T-cell (primary cell): Measurements from ENCODE around the gene CELF2. TPM values are rescaled to one million over a fixed set of nuclear protein-coding genes. Genes with fewer than 3 reads are reported as not detected.
A peak's percentile ranks its signal among the peaks of the same experiment; 100 is the strongest.

Experiments
- ATAC-seq, 4 experiments: fragments of 200-7000 bp in 3 of 4; fragments of 150-1000 bp in 1 of 4; cut with Tn5 transposase; replicated peaks in 1 of 4; 1 replicate in 3 of 4; 2 replicates in 1 of 4; pipeline ENCODE4 v1.10.0; 2021; ENCODE audit warnings: moderate library complexity in 3 of 4, mild to moderate bottlenecking in 2 of 4, moderate number of reproducible peaks in 1 of 4
- CTCF ChIA-PET, 2 donors: fragments of 300-600 bp; sonication (Branson Sonifier 250); formaldehyde crosslinking; loops; one replicate each; lab custom pipeline; 2022; ENCODE audit warnings: antibody characterized with exemption in 2 of 2; lab: Charles Lee
- POLR2A ChIA-PET, 2 donors: fragments of 300-600 bp; sonication (Branson Sonifier 250); formaldehyde crosslinking; loops; one replicate each; lab custom pipeline; 2022; ENCODE audit warnings: antibody characterized with exemption in 2 of 2; lab: Charles Lee
- DNase-seq, 35 experiments: peaks; one replicate each; pipeline versions ENCODE4 v3.0.0 to v3.0.0-alpha.2; 2013 to 2023
- H3K27ac ChIP-seq: one replicate; pipeline ENCODE4 v1.5.1; 2013; ENCODE audit warnings: low read length
- H3K27me3 ChIP-seq, 2 experiments: replicated peaks in 1 of 2; 1 replicate in 1 of 2; 2 replicates in 1 of 2; pipeline versions ENCODE4 v1.6.1 to v1.7.0; 2013; ENCODE audit warnings: low read length in 1 of 2, mixed read lengths in 1 of 2; ENCODE audit not compliant: control insufficient read depth in 2 of 2, insufficient read depth in 2 of 2; ENCODE audit errors: extremely low read depth in 1 of 2
- H3K36me3 ChIP-seq, 2 donors: 1 replicate in 1 of 2; 2 replicates in 1 of 2; pipeline versions ENCODE4 v1.6.1 to v1.7.0; 2013; ENCODE audit warnings: low read length in 1 of 2; ENCODE audit not compliant: control insufficient read depth in 2 of 2, insufficient read depth in 1 of 2; ENCODE audit errors: extremely low read depth in 1 of 2
- H3K4me1 ChIP-seq, 2 experiments: 1 replicate in 1 of 2; 2 replicates in 1 of 2; pipeline versions ENCODE4 v1.6.1 to v1.7.0; 2013; ENCODE audit warnings: low read length in 2 of 2, mixed read lengths in 1 of 2; ENCODE audit not compliant: insufficient read depth in 2 of 2, control insufficient read depth in 1 of 2; ENCODE audit errors: extremely low read depth in 1 of 2
- H3K4me3 ChIP-seq, 2 donors: 1 replicate in 1 of 2; 2 replicates in 1 of 2; pipeline versions ENCODE4 v1.5.1 to v1.7.0; 2013; ENCODE audit warnings: mild to moderate bottlenecking in 2 of 2, low read length in 1 of 2, moderate library complexity in 1 of 2; ENCODE audit not compliant: control insufficient read depth in 1 of 2; ENCODE audit errors: extremely low read depth in 1 of 2
- H3K9me3 ChIP-seq: 2 replicates; pipeline ENCODE4 v1.7.0; 2013
- H3K27ac Mint-ChIP-seq, 2 donors: one replicate each; pipeline ENCODE4 v1.8.0; 2020 to 2021; ENCODE audit warnings: mild to moderate bottlenecking in 2 of 2, mixed read lengths in 2 of 2
- H3K27me3 Mint-ChIP-seq, 2 donors: one replicate each; pipeline ENCODE4 v1.8.0; 2021 to 2022; ENCODE audit warnings: mixed read lengths in 2 of 2
- H3K36me3 Mint-ChIP-seq: one replicate; pipeline ENCODE4 v1.8.0; 2021; ENCODE audit warnings: mixed read lengths
- H3K4me1 Mint-ChIP-seq, 3 donors: one replicate each; pipeline ENCODE4 v1.8.0; 2020 to 2022; ENCODE audit warnings: mixed read lengths in 3 of 3, mild to moderate bottlenecking in 1 of 3
- H3K4me3 Mint-ChIP-seq, 3 donors: one replicate each; pipeline ENCODE4 v1.8.0; 2020 to 2022; ENCODE audit warnings: mild to moderate bottlenecking in 3 of 3, mixed read lengths in 3 of 3, moderate library complexity in 3 of 3
- H3K9me3 Mint-ChIP-seq, 3 donors: one replicate each; pipeline ENCODE4 v1.8.0; 2020 to 2022; ENCODE audit warnings: mixed read lengths in 3 of 3
- WGBS: methylation state at CpG from one replicate; pipeline ENCODE4 v1.1.5; 2013; ENCODE audit warnings: missing lambda C conversion rate; ENCODE audit not compliant: insufficient coverage; 5-methylcytosine and 5-hydroxymethylcytosine counted together
- total RNA-seq, 35 experiments: library from RNA in 6 of 35; stranded (reverse) in 6 of 35; fragments of 120-200 nt in 1 of 35; gene quantifications; one replicate each; pipeline versions ENCODE4 v1.2.1 to v1.2.4 and lab custom pipeline; 2013 to 2026

Gene CELF2
- total RNA-seq, 5 donors from 2014 or later (not counting 1 experiment from before 2014, with no cell fraction given) = 149 to 225 (median 166) TPM

DNA sequence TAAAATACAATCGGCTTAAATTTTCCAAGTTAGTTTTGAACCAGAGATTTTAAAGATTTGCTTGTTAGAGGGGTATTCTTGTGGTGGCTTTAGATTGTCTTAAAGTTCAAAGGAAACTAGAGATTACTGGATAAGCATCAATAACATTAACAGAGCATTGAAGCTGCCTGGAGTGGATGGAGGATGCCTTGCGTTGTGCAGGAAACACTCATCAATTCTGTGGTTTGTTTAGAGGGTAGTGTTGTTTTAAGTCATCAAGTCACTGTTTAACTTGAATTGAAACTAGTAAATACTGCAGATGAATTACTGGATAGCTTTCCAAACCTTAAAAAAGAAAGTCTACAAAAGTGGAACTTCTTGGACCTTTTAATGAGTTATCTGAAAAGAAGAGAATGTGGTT is 218.6 kb downstream of the CELF2 start:
- peak overlapping the region; percentile 74 to 79 for H3K27ac Mint-ChIP-seq
- Histone ChIP-seq H3K4me1 (peaks cover 24 to 62% of the 10 kb centered on the region in 2 experiments), H3K9me3 (no peaks in the 10 kb centered on the region), H3K4me3 (no peak overlapping the region), H3K27me3 (no peaks in the 10 kb centered on the region), H3K27ac (peak overlapping the region; percentile 56), H3K36me3 (peaks cover 0 to 41% of the 10 kb centered on the region in 2 donors)
- ATAC-seq (peak; percentile 48 to 83 (median 72)), DNase-seq (peak in 10 of 35 experiments; percentile 20 to 64 (median 27))
- no peaks in the 10 kb centered on the region for H3K27me3 Mint-ChIP-seq
- ChIA-PET CTCF (interaction anchor here in 1 of 2 donors (0.7 to 1.4 kb wide), 5 partner anchors 16 to 214 kb away, joined by 3 read pairs; no protein-coding TSS in a partner anchor), POLR2A (interaction anchor here (0.6 to 1.4 kb wide), 5 partner anchors 19 to 92 kb away, joined by 3 to 9 read pairs (median 3); no protein-coding TSS in a partner anchor)
- H3K4me3 Mint-ChIP-seq = peak overlapping the region; percentile 35 to 55 (median 45)
- peaks cover 44% of the 10 kb centered on the region for H3K36me3 Mint-ChIP-seq
- peaks cover 70 to 95% (median 92%) of the 10 kb centered on the region in 3 donors for H3K4me1 Mint-ChIP-seq
- no CpG with 5 or more reads among the region's 2 CpGs for WGBS
- H3K9me3 Mint-ChIP-seq = no peaks in the 10 kb centered on the region

GRCh38 chr10:11237571-11237970 is 219.9 kb downstream of the CELF2 start:
- H3K36me3 ChIP-seq = peaks cover 0 to 43% of the 10 kb centered on the region in 2 donors
- peak overlapping the region; percentile 56 for H3K27ac ChIP-seq
- WGBS = 33% methylated on average over 1 of the region's 7 CpGs
- no peaks in the 10 kb centered on the region for H3K27me3 ChIP-seq
- H3K4me3 ChIP-seq = no peak overlapping the region
- ChIA-PET CTCF (interaction anchor here in 1 of 2 donors (1.0 kb wide), 1 partner anchor 20 kb away, joined by 3 read pairs; no protein-coding TSS in a partner anchor), POLR2A (interaction anchor here in 1 of 2 donors (1.0 to 1.1 kb wide), 2 partner anchors 8 to 20 kb away, joined by 4 to 11 read pairs; no protein-coding TSS in a partner anchor)
- Mint-ChIP-seq H3K9me3 (no peaks in the 10 kb centered on the region), H3K27me3 (no peaks in the 10 kb centered on the region), H3K27ac (peak overlapping the region; percentile 74 to 79), H3K36me3 (peaks cover 36% of the 10 kb centered on the region), H3K4me1 (peaks cover 58 to 96% (median 94%) of the 10 kb centered on the region in 3 donors), H3K4me3 (peak overlapping the region; percentile 40 to 55 (median 45))
- ATAC-seq = peak in 2 of 4 experiments; percentile 13 to 27
- H3K9me3 ChIP-seq = no peaks in the 10 kb centered on the region
- peak in 24 of 35 experiments; percentile 18 to 60 (median 43) for DNase-seq
- peaks cover 22 to 67% of the 10 kb centered on the region in 2 experiments for H3K4me1 ChIP-seq

DNA sequence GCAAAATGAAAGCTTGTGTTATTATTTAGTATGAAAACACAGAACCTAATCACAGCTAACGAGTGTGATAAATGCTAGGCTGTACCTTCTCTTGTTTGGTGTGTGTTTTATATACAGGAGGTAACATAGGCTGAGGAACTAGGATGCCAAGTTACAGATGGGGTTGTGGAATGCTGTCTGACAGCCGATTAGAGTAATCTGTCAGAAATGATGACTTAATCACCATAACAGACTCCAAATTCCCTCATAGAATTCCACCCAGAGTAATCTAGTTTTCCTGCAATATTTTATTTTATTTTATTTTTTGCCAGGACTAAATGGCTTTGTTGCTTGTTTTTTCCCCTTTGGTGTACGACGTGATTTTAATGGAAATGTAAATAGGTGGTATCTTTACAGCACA is 221.2 kb downstream of the CELF2 start:
- no peaks in the 10 kb centered on the region for H3K27me3 Mint-ChIP-seq
- WGBS = no CpG with 5 or more reads among the region's 4 CpGs
- Histone ChIP-seq H3K27ac (no peak overlapping the region), H3K4me3 (no peak overlapping the region), H3K9me3 (no peaks in the 10 kb centered on the region), H3K4me1 (peaks cover 28 to 67% of the 10 kb centered on the region in 2 experiments), H3K36me3 (peaks cover 0 to 41% of the 10 kb centered on the region in 2 donors), H3K27me3 (no peaks in the 10 kb centered on the region)
- CTCF ChIA-PET = interaction anchor here in 1 of 2 donors (0.8 to 0.9 kb wide), 2 partner anchors 10 to 94 kb away, joined by 3 to 10 read pairs; no protein-coding TSS in a partner anchor
- H3K9me3 Mint-ChIP-seq = no peaks in the 10 kb centered on the region
- peaks cover 29% of the 10 kb centered on the region for H3K36me3 Mint-ChIP-seq
- ATAC-seq (no peak), DNase-seq (no peak)
- POLR2A ChIA-PET = interaction anchor here (1.0 kb wide), 2 partner anchors 12 to 13 kb away, joined by 3 to 4 read pairs; no protein-coding TSS in a partner anchor
- peaks cover 45 to 96% (median 94%) of the 10 kb centered on the region in 3 donors for H3K4me1 Mint-ChIP-seq
- H3K4me3 Mint-ChIP-seq = peak overlapping the region in 1 of 3 donors; percentile 17
- peak overlapping the region in 1 of 2 donors; percentile 59 for H3K27ac Mint-ChIP-seq

GRCh38 chr10:11240641-11241040 is 223.0 kb downstream of the CELF2 start:
- no peak overlapping the region for H3K4me3 Mint-ChIP-seq
- ChIA-PET POLR2A (interaction anchor here in 1 of 2 donors (0.6 kb wide), 1 partner anchor 18 kb away, joined by 6 read pairs; no protein-coding TSS in a partner anchor), CTCF (interaction anchor here (0.6 to 1.1 kb wide), 2 partner anchors 128 to 191 kb away, joined by 3 read pairs; no protein-coding TSS in a partner anchor)
- no peak overlapping the region for H3K4me3 ChIP-seq
- no peaks in the 10 kb centered on the region for H3K27me3 Mint-ChIP-seq
- no peak overlapping the region for H3K27ac ChIP-seq
- H3K4me1 Mint-ChIP-seq = peaks cover 29 to 83% (median 80%) of the 10 kb centered on the region in 3 donors
- H3K4me1 ChIP-seq = peaks cover 30 to 71% of the 10 kb centered on the region in 2 experiments
- peaks cover 21% of the 10 kb centered on the region for H3K36me3 Mint-ChIP-seq
- no peaks in the 10 kb centered on the region for H3K9me3 Mint-ChIP-seq
- peaks cover 0 to 50% of the 10 kb centered on the region in 2 donors for H3K36me3 ChIP-seq
- DNase-seq (no peak), ATAC-seq (no peak)
- H3K27ac Mint-ChIP-seq = peak overlapping the region; percentile 47 to 56
- 88% methylated on average over 6 of the region's 7 CpGs for WGBS
- no peaks in the 10 kb centered on the region for H3K27me3 ChIP-seq
- H3K9me3 ChIP-seq = no peaks in the 10 kb centered on the region

- ATAC-seq = peak in 2 of 4 experiments; percentile 11 to 23
- Histone ChIP-seq H3K27me3 (no peaks in the 10 kb centered on the region), H3K4me1 (peaks cover 21 to 80% of the 10 kb centered on the region in 2 experiments), H3K9me3 (no peaks in the 10 kb centered on the region), H3K27ac (peak overlapping the region; percentile 59), H3K36me3 (peaks cover 0 to 58% of the 10 kb centered on the region in 2 donors), H3K4me3 (no peak overlapping the region)
- Mint-ChIP-seq H3K27ac (peak overlapping the region; percentile 78 to 83), H3K36me3 (peaks cover 12% of the 10 kb centered on the region), H3K4me3 (peak overlapping the region in 1 of 3 donors; percentile 22), H3K9me3 (no peaks in the 10 kb centered on the region), H3K4me1 (peaks cover 8 to 62% (median 61%) of the 10 kb centered on the region in 3 donors), H3K27me3 (no peaks in the 10 kb centered on the region)
- ChIA-PET POLR2A (interaction anchor here (0.5 to 0.6 kb wide), 5 partner anchors 16 to 69 kb away, joined by 3 to 5 read pairs (median 4); no protein-coding TSS in a partner anchor), CTCF (interaction anchor here (0.6 to 1.1 kb wide), 4 partner anchors 11 to 1015 kb away, joined by 3 to 5 read pairs (median 4); no protein-coding TSS in a partner anchor)
- 28% methylated on average over 10 of the region's 25 CpGs for WGBS
- peak in 1 of 35 experiments; percentile 20 for DNase-seq
Observed at GRCh38 chr10:11242443-11243387, 225.0 kb downstream of the CELF2 start.
